Measurements from ENCODE around the gene RPP40. TPM values are rescaled to one million over a fixed set of nuclear protein-coding genes. Genes with fewer than 3 reads are reported as not detected.

Gene RPP40
- total RNA-seq, 1 experiment from 2014 or later, result 15.9 TPM

GRCh38 chr6:5007531-5007930 is 3.7 kb upstream of the RPP40 start:
- ChIA-PET RAD21 (ENCODE audit: low non-redundant PET in 1 of 2, low total read pairs in 2 of 2, uncharacterized antibody in 2 of 2, unreplicated experiment in 2 of 2) (no interaction called here), CTCF (no interaction called here), POLR2A (no interaction called here)
- Histone ChIP-seq H4K20me1 (ENCODE audit: insufficient read depth) (no peaks in the 10 kb centered on the region), H3K9ac (ENCODE audit: low read length) (no peak overlapping the region), H3K4me3 (replicated peaks in 1 of 2; ENCODE audit: low read depth in 1 of 2, low read length in 2 of 2) (no peak overlapping the region), H2AFZ (ENCODE audit: low read depth, low read length, poor library complexity, severe bottlenecking) (no peak overlapping the region), H3K27me3 (ENCODE audit: insufficient read depth, low read length) (no peaks in the 10 kb centered on the region), H3K4me1 (ENCODE audit: control insufficient read depth in 1 of 2, insufficient read depth in 2 of 2, low read length in 2 of 2) (peaks cover 0 to 17% of the 10 kb centered on the region in 2 experiments; a peak in 2 of 4 replicates), H3K36me3 (ENCODE audit: control insufficient read depth in 1 of 2, insufficient read depth in 2 of 2, low read length in 2 of 2) (no peaks in the 10 kb centered on the region), H3K79me2 (ENCODE audit: insufficient read depth, low read length) (no peaks in the 10 kb centered on the region; the same call in 1 of the 2 replicates), H3K9me3 (ENCODE audit: control insufficient read depth in 1 of 2, insufficient read depth in 1 of 2, low read depth in 1 of 2, low read length in 2 of 2) (no peaks in the 10 kb centered on the region), H3K4me2 (ENCODE audit: low read length) (no peak overlapping the region), H3K9me2 (ENCODE audit: insufficient read depth) (no peaks in the 10 kb centered on the region), H3K27ac (ENCODE audit: low read depth, low read length) (no peak overlapping the region)
- no peak for TF ChIP-seq CEBPB (IDR thresholded peaks at IDR 0.05; ENCODE audit: low read depth)
- no peak for TF ChIP-seq EGR1 (IDR thresholded peaks at IDR 0.05; ENCODE audit: low read depth)
- TF ChIP-seq EZH2phosphoT487 (IDR thresholded peaks at IDR 0.05; ENCODE audit: borderline replicate concordance), result no peak
- no peak for TF ChIP-seq REST (IDR thresholded peaks at IDR 0.05; ENCODE audit: low read depth)
- no peak for TF ChIP-seq POLR2AphosphoS5 (IDR thresholded peaks at IDR 0.05; ENCODE audit: low read depth, low read length)
- TF ChIP-seq CBX3 (IDR thresholded peaks at IDR 0.05; ENCODE audit: low read depth), result no peak
- TF ChIP-seq YY1 (IDR thresholded peaks at IDR 0.05; ENCODE audit: extremely low read depth, insufficient replicate concordance, low read depth, low read length), result no peak
- TF ChIP-seq ZFX (IDR thresholded peaks at IDR 0.05), result no peak
- TF ChIP-seq FOSL1 (IDR thresholded peaks at IDR 0.05; ENCODE audit: low read depth), result no peak
- TF ChIP-seq SIN3A (IDR thresholded peaks at IDR 0.05; ENCODE audit: low read depth), result no peak
- intact Hi-C loops (cut with micrococcal nuclease), result no loop called here
- no TSS peak for BruUV-seq (replicated peaks)
- DNase-seq (ENCODE audit: low read depth, low spot score) (no peak), ATAC-seq (no peak)
